Stimulated activated CD4-positive, alpha-beta T cell treated with anti-CD3 and anti-CD28 coated beads, Interleukin-1b, Interleukin-23, amount 100 ng/mL, for 24 hours (primary cell): ENCODE data around the gene CUBN.
"Not testable (repeated sequence)": the region's sequence is repeated elsewhere in the genome, so short reads cannot be mapped to it uniquely, and the experiment has no call there.

Experiments
- DNase-seq, 4 experiments: peaks; one replicate each; pipeline ENCODE4 v3.0.0-alpha.2; 2020; ENCODE audit warnings: low read depth in 4 of 4, low spot score in 1 of 4

The CUBN gene

DNA sequence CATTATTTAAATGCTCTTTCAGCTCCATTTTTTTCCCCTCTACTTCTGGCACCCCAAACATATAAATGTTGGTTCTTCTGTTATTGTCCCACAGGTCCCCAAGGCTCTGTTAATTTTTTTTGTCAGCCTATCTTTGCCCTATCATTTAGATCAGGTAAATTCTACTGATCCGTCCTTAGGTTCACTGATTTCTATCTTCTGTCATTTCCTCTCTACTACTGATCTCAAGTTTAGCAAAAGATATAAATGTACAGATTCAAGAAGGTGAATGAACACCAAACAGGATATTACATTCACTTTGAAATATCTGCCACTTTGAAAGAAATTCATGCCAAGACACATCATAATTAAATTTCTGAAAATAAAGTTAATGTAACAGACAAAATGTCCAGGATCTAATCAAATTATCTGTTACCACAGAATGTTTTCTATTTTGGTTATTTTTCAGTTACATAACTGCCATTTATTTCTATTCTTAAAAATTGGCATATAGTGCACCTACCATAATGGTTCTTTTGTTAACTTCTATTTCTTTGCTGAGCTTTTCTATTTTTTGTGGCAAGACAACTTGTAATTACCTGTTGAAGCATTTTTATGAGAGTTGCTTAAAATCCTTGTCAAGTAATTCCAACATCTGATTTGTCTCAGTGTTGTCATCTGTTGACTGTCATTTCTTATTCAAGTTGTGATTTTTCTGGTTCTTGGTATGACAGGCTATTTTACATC, 12.1 kb upstream of the CUBN start:
- no peak for DNase-seq

DNA sequence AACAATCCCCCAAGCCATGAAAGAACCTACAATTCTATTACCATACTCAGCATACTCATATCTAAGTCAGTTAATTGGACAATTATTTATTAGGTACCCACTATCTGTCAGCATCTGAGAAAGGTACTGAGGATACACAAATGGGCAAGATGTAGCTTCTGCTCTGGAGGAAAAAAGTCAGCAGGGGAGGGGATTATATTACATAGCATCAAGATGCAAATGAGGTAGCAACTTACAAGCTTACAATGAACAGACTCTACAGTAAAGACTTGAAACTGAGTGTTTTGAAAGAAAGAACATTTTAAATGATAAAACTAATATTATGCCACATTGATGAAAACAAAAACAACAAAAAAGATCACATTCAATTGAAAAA, 10.8 kb upstream of the CUBN start:
- no peak for DNase-seq

DNA sequence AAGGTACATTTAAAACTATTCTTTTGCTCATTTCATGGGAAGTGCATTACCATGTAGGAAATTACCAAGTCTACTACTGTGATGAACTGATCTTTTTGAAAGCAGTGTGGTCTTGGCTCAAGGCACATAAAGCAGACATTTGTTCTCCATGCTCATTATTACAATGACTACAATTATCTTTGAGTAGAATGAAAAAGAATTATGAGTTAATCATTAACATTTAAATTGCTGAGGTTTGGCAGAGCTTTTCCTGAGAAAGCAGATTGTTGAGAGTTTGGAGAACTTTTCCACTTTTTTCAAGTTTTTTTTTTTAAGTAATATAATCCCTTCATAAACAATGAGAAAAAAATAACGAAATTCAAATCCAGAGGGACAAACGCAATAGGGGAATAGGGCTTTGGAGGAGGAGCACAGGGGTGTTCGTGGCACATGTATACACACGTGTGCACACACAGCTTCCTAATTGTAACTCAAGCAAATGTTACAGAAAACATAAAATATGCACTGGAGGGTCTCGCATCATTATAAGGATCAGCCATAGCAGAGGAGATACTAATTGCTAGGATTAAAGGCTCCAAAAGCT, 8.9 kb upstream of the CUBN start:
- DNase-seq, result no peak

DNA sequence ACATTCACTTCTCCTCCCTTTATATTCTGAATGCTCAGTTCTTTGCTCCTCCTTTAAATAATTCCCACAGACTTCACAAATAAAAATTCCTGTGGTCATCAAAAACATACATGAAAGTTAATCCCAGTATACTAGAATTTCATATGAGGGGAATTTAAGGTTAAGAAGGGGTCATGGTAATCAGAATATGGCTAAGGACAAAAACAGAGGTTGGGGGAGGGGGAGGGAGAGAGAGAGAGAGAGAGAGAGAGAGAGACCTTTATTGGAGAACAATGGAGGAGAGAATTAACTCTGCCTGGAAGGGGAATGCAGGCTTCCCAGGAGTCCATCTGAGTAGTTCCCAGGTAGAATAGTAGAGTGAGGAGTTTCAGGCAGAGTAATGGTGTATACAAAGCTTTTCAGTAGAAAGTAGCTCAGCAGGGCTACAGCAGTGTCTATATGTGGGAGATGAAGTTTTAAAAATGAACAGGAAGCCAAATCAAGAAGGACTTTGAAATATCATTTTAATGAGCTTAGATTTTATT, 5.2 kb upstream of the CUBN start:
- DNase-seq, result no peak

DNA sequence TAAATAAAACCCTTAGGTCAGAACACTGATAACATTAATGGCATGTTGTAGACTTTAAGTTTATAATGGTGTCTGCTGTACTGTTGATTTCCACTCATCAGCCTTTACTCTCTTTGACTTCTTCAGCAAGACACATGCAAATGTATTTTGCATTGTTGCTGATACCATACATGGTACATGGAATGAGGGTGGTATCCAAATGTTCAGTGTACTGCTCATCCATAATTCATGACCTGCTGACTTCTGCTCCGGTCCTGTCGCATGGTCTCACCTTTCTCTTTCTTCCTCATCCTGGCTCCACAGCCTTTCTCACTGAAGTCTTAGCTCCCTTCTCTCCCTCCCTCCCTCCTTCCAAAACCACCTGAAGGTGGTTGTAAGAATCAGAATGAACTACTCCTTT, 4.7 kb upstream of the CUBN start:
- DNase-seq, result no peak

DNA sequence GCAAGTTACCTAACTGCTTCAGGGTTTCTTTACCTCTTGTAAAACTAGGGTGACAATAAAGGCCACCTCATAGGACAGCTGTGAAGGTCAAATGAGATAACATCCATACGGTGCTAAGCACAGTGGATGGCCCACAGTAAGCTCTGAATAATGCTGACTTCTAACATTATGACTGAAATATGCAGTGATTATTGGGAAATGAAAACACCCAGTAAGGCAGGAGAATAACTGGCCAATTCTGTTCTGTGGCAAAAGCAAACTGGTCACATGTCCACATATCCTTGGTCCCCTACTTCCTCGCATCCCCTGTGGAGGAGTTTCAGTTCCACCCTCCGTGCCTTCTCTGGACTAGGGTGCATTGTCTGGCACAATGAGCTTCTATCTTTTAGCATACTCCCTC, 1.4 kb downstream of the CUBN start:
- no peak for DNase-seq

DNA sequence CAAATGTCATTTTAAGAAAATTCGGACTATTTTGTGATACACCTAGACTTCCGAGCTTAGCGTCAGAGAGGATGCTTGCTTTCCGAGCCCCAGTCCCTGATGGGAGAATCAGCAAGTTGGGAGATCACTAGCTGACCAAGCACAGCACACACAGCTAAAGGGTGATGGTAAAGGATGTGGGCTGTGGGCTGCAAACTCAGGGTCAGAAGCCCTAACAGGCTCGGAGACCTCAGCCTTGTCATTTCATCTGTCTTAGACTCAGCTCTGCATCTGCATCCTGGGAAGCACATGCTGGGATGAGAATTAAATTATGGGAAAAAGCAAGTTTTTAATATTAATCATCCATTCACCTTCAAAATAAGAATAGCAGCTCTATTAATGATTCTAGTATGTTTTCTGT, 3.3 kb downstream of the CUBN start:
- DNase-seq, result no peak

DNA sequence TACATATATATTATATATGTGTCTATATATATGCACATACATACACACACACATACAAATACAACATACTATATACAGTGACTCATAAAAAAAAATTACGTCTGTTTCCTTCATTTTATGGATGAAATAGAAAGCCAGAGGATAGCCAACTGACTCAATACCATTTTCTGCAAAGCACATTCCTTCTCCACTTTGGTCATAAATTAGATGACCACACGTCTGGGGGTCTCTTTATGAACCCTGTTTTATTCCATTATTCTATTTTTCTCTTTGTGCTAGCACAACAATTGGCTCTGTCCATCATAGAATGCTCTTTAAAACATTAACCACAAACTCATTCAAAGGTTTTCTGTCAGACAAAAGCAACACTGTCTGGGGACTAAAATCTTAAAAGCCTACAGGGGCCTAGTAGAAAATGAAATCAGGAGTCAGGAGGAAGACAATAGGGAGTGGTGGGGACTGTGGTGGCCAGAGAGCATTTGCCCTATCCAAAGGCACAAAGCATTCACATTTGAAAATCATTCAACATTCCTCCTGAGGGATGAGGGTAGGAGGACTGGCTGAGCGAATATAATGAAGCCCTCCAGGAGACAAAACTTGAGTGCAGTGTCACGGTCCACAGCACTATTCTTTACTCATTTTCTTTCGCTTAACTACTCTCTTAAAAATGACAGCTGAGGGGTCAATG, 4.3 kb downstream of the CUBN start:
- no peak for DNase-seq

DNA sequence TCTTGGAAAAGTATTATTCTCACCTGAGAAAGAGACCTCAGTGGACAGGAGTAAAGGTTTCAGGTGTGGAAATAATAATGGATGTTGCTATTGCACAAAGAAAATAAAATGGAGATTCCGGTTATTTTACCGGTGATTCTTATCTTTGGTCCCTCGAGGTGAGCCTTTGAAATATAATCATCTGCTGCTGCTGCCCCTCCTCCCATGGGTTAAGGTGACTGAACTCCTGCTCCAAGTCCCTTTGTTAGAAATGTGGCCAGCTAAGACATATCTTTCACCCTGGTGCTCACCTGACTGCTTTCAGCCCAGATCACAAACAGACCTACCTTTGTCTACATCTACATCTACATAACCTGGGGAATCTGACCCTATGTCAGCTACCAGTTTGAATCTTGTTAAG, 5.7 kb downstream of the CUBN start:
- DNase-seq, result no peak

DNA sequence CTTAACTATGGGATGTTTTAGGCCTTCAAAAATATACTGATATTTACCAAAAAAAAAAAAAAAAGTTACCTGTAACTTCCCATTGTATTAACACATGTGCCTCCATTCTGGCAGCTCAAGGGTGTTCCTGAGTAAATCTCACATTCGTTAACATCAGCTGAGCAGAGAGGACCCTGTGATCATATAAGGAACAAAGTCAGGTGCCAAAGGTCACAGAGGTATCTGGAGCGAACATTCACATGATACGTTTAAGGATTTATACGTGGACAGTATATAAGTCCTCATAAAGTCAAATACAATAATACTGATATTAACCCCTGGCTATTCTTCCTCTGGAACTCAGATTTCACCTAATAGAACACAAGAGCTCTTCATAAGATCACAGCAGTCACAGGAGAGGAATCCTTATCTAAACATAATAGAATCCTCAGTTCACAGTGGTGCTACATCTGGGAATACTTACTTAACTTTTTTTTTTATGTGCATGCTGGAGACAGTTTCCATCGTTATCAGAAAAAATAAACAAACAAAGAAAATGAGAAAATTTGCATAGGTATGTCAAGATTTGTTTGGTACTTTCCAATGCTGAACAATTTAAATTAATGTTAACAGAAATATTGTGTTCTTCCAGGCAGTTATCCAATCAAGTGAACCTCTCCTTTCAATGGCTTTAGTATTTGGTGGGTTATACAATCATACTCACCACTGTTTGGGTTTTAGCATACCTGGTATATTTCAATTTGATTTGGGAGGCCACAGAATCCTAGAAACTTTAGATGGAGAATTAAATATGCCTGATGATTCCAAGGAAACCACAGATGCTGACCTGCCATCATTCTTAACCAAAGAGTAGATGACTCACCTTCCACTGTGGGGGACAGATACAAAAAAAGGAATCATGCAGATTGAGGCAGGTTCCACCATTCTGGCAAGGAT, 6.6 kb downstream of the CUBN start:
- no peak for DNase-seq

DNA sequence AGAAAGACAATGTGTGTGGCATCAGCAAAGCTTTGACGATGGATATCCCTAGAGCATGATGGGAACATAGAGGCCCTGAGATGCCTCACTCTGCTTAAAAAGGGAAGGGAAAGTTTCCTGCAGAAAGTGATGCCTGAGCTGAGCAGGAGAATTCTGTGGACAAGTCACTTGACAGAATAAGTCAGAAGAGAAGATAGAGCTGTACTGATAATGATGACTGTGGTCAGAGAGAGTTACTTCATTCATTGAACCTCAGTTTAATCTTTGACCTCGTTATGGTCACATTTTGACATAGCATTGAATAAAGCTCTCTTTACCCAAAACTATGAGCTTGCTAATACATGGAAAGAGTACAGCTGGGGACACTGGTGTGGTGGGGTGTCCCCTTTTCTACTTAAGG, 7.6 kb downstream of the CUBN start:
- no peak for DNase-seq

DNA sequence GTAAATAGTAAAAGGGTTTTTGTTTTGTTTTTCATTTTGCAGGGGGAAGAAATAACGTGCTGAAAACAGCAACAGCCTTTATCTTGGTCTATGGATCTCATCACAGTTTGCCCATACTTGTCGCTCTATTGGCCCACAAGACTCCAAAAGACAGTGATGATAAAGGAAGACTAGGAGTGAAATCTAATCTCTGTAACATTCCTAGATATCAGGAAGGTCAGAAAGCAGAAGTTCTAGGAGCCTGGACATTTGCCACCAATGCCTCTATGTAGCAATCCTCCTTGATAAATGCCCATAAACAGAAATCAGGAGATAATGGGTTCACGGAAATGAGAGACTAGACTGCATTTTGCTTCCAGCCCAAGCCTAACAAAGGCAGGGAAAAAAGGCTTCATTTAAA, 8.9 kb downstream of the CUBN start:
- DNase-seq, result no peak

DNA sequence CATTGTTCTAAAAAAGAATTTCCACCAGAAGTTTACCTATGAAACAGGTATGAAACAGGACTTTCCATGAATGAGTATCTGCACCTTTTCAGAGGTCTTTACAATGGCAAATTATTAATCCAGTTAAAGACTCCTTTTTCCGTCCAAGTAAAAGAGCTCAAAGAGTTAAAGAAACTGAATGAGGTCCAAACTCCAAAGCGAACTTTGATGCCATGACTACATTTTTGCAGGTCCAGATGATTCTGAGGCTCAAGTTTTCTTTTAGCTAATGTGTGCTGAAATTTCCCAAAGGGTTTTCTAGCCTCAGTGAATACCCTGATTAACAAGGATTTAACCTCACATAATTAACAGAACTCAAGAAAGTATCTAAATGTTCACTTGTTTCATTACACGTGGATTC, 9.8 kb downstream of the CUBN start:
- DNase-seq, result no peak

DNA sequence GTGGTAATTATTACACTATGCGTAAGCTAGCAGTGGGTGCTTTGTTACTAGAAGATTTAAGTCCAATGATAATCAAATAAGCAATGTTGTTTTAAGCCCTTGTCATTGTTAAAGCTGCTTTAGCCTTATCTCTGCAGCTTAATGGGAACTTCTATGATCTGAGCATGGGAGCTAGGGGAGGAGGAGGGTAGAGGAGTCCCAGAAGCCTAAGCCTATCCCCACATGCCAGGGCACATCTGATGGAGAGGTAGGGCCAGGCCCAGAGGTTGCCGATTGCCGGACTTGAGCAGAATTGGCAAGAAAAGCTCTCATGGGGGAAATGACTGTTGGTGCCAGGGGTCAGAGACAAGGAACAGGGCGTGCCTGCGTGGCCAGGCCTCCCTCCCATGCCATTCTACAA, 13.4 kb downstream of the CUBN start:
- no peak for DNase-seq

DNA sequence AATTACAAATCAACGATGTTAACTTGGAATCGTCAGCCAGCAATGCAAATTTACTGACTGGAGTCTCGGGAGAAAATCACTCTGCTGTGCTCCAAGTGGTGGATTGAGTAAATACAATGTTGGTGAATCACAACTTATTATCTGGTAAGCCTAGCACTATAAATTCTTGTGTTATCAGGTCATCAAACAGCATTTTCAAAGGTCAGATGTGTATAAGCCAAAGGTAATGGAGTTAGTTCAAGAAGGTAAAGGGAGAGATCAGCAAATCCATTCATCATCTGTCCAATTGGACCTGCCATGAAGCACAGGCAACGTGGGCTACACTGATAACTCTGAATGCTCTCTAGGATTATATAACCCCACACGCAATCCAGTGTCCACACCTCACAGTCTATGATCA, 13.9 kb downstream of the CUBN start:
- DNase-seq, result no peak

DNA sequence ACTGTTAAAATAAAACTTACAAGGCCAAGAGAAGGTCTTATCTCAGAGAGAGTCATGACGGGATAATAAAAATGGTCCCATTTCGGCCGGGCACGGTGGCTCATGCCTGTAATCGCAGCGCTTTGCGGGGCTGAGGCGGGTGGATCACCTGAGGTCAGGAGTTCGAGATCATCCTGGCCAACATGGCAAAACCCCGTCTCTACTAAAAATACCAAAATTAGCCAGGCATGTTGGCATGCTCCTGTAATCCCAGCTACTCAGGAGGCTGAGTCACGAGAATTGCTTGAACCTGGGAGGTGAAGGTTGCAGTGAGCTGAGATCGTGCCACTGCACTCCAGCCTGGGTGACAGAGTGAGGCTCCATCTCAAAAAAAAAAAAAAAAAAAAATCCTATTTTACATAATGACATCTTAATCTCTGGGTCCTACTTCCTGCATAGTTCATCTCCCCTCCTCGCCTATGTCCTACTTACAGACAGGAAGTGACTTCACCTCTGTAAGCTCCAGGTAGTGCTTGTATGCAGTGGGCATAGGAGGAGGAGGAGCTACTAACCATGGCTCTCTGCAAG, 14.7 kb downstream of the CUBN start:
- not testable (repeated sequence) for DNase-seq

DNA sequence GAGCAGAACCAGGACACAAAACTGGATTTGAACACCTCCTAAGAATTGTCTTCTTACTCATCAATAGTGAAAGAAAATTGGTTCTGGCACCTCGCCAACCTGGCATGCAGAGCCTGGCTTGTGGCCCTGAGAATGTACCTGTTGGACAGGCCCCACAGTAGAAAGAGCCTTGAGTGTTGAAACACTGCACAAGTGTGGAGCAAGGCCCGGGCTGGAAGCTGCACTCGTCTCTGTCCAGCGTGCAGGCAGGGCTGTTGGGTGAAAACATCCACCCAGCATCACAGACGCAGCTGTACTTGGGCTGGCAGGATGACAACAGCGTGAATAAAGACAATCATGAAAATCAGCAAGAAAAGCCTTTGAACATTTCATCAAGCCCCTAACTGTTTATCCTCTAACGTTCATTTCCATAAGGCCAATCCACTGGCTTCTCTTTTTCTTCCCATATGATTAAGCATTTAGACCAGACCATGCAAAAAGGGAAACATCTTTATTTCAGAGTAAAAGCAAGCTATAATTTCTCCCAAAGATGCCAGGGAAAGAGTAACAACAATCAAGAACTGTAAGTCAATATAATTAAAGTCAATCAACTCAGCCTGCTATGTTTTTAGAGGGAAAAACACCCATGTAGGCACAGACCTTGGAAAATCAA, 15.6 kb downstream of the CUBN start:
- no peak for DNase-seq

DNA sequence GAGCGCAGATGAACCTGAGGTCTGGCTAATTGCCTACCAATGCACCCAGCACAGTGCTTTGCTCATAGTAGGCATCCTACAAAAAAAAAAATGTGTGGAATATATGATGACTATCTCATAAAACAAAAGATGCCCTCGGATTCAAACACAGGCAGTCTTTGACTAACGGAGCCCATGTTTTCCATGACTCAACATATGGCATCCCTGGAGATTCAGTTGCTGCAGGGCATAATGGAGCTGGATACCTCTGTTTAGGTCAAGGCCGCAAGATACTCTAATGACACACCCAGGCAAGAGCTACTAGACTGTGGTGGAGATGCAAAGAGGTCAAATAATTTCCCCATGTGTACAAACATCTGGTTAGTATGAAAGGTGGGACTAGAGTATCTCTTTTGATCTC, 16.3 kb downstream of the CUBN start:
- no peak for DNase-seq

DNA sequence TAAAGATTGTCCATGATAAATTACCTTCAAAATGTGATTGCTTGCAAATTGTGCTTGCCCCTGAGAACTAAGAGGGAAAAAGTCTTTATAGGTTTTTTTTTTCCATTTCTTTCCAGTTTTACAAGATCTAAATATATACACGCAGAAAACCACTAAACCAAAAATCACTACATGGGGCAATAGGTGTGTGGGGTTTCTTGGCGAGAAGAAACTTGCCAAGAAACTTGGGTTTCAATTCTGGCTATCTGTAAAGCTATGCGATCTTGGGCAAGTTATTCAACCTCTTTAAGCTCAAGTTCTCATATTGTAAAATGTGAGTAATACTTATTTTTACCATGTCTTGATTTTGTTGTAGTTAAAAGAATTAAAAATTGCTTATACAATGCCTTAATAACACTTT, 17.0 kb downstream of the CUBN start:
- DNase-seq, result no peak

DNA sequence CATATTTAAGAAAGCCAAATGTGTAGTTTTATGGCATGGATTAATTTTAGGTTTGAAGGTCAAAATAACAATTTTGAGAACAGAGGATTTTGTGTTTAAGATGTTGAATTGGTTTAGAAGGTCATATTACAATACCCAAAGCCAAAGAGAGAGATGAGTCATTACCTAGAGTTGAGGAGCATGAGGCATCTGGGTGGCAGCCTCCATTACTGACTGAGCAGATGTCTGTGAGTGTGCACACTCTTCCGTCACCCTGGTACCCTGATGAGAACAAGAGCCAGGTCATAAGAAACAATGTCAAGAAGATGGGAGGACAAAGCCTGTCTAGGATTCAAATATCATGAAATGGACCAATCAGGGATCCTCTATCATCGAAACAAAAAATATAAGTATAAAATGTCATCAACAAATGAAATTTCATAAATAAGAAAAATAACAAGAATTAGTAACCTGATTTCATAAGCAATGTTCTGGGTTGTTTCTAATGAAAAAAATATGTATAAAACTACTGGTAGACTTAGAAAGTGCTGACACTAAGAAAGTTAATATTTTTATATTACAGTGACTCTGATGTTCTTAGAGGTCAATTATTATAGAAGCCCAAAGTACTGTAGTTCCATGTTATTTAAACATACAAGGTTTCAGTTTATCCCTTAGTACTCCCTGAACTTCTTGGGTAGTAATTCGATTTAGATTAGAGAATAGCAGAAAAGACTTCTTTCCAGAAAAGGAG, 20.0 kb downstream of the CUBN start:
- DNase-seq, result no peak
